GM21717 (cell line): Measurements from ENCODE around the gene C1QL3.

Experiments
- ATAC-seq: cut with Tn5 transposase; IDR thresholded peaks from one replicate; pipeline ENCODE4 v1.9.1; 2021; ENCODE audit warnings: mild to moderate bottlenecking, moderate library complexity; ENCODE audit not compliant: unreplicated experiment

C1QL3 gene

GRCh38 chr10:16521311-16522016, at the start of gene C1QL3:
Gene C1QL3 (minus strand): TSS chr10:16521879. CDS start chr10:16521065, 814 bp downstream.
- peak; percentile 45 for ATAC-seq

- ATAC-seq, result peak; percentile 89
Observed at GRCh38 chr10:16570731-16571130, 49.1 kb upstream of the C1QL3 start.

- ATAC-seq, result no peak
Observed at GRCh38 chr10:16566202-16566805, 44.6 kb upstream of the C1QL3 start.

- no peak for ATAC-seq
Observed at GRCh38 chr10:16565604-16566003, 43.9 kb upstream of the C1QL3 start.

- ATAC-seq, result no peak
Observed at GRCh38 chr10:16562891-16563290, 41.2 kb upstream of the C1QL3 start.

GRCh38 chr10:16559236-16559773, 37.6 kb upstream of the C1QL3 start:
- ATAC-seq, result no peak

- no peak for ATAC-seq
Observed at GRCh38 chr10:16547973-16548372, 26.3 kb upstream of the C1QL3 start.

GRCh38 chr10:16545116-16545736, 23.5 kb upstream of the C1QL3 start:
- ATAC-seq, result peak; percentile 59

- no peak for ATAC-seq
Observed at GRCh38 chr10:16544591-16544990, 22.9 kb upstream of the C1QL3 start.

GRCh38 chr10:16544099-16544498, 22.4 kb upstream of the C1QL3 start:
- ATAC-seq, result no peak

- ATAC-seq, result no peak
Observed at GRCh38 chr10:16536155-16536554, 14.5 kb upstream of the C1QL3 start.

GRCh38 chr10:16529853-16530252, 8.2 kb upstream of the C1QL3 start:
- ATAC-seq, result no peak

- ATAC-seq, result no peak
Observed at GRCh38 chr10:16527452-16527851, 5.8 kb upstream of the C1QL3 start.

- ATAC-seq, result peak; percentile 63
Observed at GRCh38 chr10:16520900-16521299, 779 bp downstream of the C1QL3 start.

GRCh38 chr10:16519908-16520861, 1.5 kb downstream of the C1QL3 start:
- ATAC-seq, result peak; percentile 23

GRCh38 chr10:16519250-16519907, 2.3 kb downstream of the C1QL3 start:
- no peak for ATAC-seq

- ATAC-seq, result no peak
Observed at GRCh38 chr10:16518822-16519221, 2.9 kb downstream of the C1QL3 start.

GRCh38 chr10:16510843-16511242, 10.8 kb downstream of the C1QL3 start:
- no peak for ATAC-seq

- ATAC-seq, result no peak
Observed at GRCh38 chr10:16509996-16510395, 11.7 kb downstream of the C1QL3 start.

- ATAC-seq, result no peak
Observed at GRCh38 chr10:16505161-16505560, 16.5 kb downstream of the C1QL3 start.
